ENCODE measurements around the gene FZD4. TPM values are rescaled to one million over a fixed set of nuclear protein-coding genes. Genes with fewer than 3 reads are reported as not detected.

The FZD4 gene
- total RNA-seq, 1 experiment from 2014 or later = 7.7 TPM

DNA sequence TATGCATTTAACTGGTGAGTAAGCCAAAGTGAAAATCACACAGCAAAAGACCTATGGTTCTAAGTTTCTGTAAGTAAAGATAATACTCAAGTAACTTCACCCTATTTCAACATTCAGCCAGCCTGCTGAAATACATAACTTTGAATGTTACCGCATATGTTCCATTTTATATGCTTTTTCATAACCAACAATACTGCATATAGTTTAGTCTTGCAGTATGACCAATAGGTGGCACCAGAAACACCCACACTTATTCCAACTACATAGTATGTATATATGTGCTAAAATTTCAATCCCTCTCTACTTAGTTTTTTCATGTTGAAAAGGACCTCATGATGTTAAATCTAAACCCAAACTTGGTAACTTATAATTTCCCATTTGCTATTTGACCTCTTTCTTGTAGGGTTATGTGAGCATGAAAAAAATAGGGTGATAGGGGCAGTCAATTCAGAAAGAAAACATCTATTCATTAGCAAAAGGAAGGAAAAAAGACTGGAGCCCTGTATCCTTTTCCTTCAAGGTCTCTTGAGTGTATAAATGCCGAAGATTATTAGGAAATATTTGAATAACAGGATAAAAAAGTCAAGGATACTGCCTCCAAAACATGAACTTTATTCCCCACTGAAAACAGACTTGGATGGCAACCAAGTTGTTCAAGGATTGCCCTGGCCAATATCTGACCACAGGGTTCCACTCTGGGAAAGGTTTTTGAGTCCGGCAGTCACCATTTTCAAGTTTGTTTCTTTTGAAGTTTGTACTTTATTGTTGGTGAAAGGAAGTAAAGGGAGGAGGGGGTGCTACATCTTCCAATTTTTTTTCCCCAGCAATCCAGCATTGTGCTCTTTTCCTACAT is 23.8 kb upstream of the FZD4 start (continued):
- TF ChIP-seq, protein P1, sequence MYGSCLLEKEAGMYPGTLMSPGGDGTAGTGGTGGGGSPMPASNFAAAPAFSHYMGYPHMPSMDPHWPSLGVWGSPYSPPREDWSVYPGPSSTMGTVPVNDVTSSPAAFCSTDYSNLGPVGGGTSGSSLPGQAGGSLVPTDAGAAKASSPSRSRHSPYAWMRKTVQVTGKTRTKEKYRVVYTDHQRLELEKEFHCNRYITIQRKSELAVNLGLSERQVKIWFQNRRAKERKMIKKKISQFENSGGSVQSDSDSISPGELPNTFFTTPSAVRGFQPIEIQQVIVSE (CRISPR knock-in tag; IDR thresholded peaks at IDR 0.05; ENCODE audit: borderline replicate concordance) = no peak
- no peak for TF ChIP-seq MAX (CRISPR knock-in tag; IDR thresholded peaks at IDR 0.05)
- TF ChIP-seq, protein P2, sequence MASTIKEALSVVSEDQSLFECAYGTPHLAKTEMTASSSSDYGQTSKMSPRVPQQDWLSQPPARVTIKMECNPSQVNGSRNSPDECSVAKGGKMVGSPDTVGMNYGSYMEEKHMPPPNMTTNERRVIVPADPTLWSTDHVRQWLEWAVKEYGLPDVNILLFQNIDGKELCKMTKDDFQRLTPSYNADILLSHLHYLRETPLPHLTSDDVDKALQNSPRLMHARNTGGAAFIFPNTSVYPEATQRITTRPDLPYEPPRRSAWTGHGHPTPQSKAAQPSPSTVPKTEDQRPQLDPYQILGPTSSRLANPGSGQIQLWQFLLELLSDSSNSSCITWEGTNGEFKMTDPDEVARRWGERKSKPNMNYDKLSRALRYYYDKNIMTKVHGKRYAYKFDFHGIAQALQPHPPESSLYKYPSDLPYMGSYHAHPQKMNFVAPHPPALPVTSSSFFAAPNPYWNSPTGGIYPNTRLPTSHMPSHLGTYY (CRISPR knock-in tag; IDR thresholded peaks at IDR 0.05) = no peak
- TF ChIP-seq, protein P3, sequence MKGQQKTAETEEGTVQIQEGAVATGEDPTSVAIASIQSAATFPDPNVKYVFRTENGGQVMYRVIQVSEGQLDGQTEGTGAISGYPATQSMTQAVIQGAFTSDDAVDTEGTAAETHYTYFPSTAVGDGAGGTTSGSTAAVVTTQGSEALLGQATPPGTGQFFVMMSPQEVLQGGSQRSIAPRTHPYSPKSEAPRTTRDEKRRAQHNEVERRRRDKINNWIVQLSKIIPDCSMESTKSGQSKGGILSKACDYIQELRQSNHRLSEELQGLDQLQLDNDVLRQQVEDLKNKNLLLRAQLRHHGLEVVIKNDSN (CRISPR knock-in tag; IDR thresholded peaks at IDR 0.05) = no peak
- TF ChIP-seq, protein P4, sequence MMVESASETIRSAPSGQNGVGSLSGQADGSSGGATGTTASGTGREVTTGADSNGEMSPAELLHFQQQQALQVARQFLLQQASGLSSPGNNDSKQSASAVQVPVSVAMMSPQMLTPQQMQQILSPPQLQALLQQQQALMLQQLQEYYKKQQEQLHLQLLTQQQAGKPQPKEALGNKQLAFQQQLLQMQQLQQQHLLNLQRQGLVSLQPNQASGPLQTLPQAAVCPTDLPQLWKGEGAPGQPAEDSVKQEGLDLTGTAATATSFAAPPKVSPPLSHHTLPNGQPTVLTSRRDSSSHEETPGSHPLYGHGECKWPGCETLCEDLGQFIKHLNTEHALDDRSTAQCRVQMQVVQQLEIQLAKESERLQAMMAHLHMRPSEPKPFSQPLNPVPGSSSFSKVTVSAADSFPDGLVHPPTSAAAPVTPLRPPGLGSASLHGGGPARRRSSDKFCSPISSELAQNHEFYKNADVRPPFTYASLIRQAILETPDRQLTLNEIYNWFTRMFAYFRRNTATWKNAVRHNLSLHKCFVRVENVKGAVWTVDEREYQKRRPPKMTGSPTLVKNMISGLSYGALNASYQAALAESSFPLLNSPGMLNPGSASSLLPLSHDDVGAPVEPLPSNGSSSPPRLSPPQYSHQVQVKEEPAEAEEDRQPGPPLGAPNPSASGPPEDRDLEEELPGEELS (CRISPR knock-in tag; IDR thresholded peaks at IDR 0.05) = no peak
- TF ChIP-seq NFYB (CRISPR knock-in tag; conservative IDR thresholded peaks at IDR 0.05; ENCODE audit: low read depth) = no peak
- TF ChIP-seq ZNF263 (CRISPR knock-in tag; IDR thresholded peaks at IDR 0.05; ENCODE audit: low read depth) = no peak
- TF ChIP-seq KAT7 (CRISPR knock-in tag; IDR thresholded peaks at IDR 0.05; ENCODE audit: borderline replicate concordance) = no peak

DNA sequence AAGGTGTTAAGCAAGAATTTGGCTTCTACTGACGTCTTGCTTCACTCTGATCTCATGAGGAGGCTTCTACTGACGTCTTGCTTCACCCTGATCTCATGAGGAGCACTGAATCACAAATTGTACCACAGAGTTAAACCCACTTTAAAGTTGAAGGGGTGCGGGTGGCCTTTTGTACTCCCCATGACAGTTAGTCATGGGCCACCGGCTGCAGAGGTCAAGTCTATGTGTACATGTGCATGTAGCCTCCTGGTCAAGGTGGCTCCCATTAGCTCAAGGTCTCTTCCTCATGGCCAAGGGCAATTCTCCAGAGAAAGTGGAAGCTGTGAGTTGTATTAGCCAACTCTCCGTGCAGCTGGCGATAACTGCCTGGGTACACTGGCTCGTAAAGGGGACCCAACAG is 23.1 kb upstream of the FZD4 start:
- ChIA-PET CTCF (interaction anchor here (0.8 kb wide), 1 partner anchor 11 kb away, joined by 3 read pairs; no protein-coding TSS in a partner anchor), POLR2A (interaction anchor here (0.5 kb wide), 1 partner anchor 17 kb away, joined by 6 read pairs; no protein-coding TSS in a partner anchor)
- Mint-ChIP-seq H3K4me3 (no peak overlapping the region), H3K36me3 (no peaks in the 10 kb centered on the region), H3K9me3 (peaks cover 10% of the 10 kb centered on the region), H3K27ac (no peak overlapping the region), H3K27me3 (ENCODE audit: low read depth) (no peaks in the 10 kb centered on the region), H3K4me1 (no peaks in the 10 kb centered on the region)
- no peak for DNase-seq (ENCODE audit: low spot score)
- TF ChIP-seq TCF7 (CRISPR knock-in tag; IDR thresholded peaks at IDR 0.05; ENCODE audit: low read depth) = no peak
- TF ChIP-seq, protein P3 (CRISPR knock-in tag; IDR thresholded peaks at IDR 0.05) = no peak
- TF ChIP-seq, protein P5, sequence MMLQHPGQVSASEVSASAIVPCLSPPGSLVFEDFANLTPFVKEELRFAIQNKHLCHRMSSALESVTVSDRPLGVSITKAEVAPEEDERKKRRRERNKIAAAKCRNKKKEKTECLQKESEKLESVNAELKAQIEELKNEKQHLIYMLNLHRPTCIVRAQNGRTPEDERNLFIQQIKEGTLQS (CRISPR knock-in tag; conservative IDR thresholded peaks at IDR 0.05) = no peak
- no peak for TF ChIP-seq PRRX2 (CRISPR knock-in tag; IDR thresholded peaks at IDR 0.05)
- TF ChIP-seq, protein P6, sequence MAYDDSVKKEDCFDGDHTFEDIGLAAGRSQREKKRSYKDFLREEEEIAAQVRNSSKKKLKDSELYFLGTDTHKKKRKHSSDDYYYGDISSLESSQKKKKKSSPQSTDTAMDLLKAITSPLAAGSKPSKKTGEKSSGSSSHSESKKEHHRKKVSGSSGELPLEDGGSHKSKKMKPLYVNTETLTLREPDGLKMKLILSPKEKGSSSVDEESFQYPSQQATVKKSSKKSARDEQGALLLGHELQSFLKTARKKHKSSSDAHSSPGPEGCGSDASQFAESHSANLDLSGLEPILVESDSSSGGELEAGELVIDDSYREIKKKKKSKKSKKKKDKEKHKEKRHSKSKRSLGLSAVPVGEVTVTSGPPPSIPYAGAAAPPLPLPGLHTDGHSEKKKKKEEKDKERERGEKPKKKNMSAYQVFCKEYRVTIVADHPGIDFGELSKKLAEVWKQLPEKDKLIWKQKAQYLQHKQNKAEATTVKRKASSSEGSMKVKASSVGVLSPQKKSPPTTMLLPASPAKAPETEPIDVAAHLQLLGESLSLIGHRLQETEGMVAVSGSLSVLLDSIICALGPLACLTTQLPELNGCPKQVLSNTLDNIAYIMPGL (CRISPR knock-in tag; IDR thresholded peaks at IDR 0.05) = no peak
- TF ChIP-seq NFATC4 (CRISPR knock-in tag; IDR thresholded peaks at IDR 0.05) = no peak
- TF ChIP-seq IRF2 (CRISPR knock-in tag; IDR thresholded peaks at IDR 0.05; ENCODE audit: borderline replicate concordance, low read depth) = no peak
- TF ChIP-seq MYBL2 (CRISPR knock-in tag; IDR thresholded peaks at IDR 0.05) = no peak
- TF ChIP-seq GABPB1 (CRISPR knock-in tag; IDR thresholded peaks at IDR 0.05) = no peak
- no peak for TF ChIP-seq EMX1 (CRISPR knock-in tag; IDR thresholded peaks at IDR 0.05)
- TF ChIP-seq HMGA2 (CRISPR knock-in tag; IDR thresholded peaks at IDR 0.05) = no peak
- TF ChIP-seq ZSCAN18 (CRISPR knock-in tag; IDR thresholded peaks at IDR 0.05) = no peak
- TF ChIP-seq JUN (CRISPR knock-in tag; IDR thresholded peaks at IDR 0.05) = no peak
- no peak for TF ChIP-seq GRHL2 (CRISPR knock-in tag; IDR thresholded peaks at IDR 0.05; ENCODE audit: insufficient replicate concordance, severe bottlenecking)
- TF ChIP-seq NFE2L1 (CRISPR knock-in tag; IDR thresholded peaks at IDR 0.05) = no peak
- TF ChIP-seq, protein P4 (CRISPR knock-in tag; IDR thresholded peaks at IDR 0.05) = no peak
- no peak for TF ChIP-seq RELA (CRISPR knock-in tag; IDR thresholded peaks at IDR 0.05; ENCODE audit: borderline replicate concordance)
- no peak for TF ChIP-seq ZNF232 (CRISPR knock-in tag; IDR thresholded peaks at IDR 0.05)
- ATAC-seq = no peak
